Adrenal gland (tissue), 12 donors: ENCODE results near the gene PRELP. TPM values are rescaled to one million over a fixed set of nuclear protein-coding genes. Genes with fewer than 3 reads are reported as not detected.

Source experiments
- DNase-seq, 7 donors: peaks; one replicate each; pipeline ENCODE4 v3.0.0-alpha.2; 2019 to 2020
- H3K27ac ChIP-seq, 5 donors: fragments of 200-600 bp; sonication (generic) in 4 of 5; 1 replicate in 3 of 5; 2 replicates in 2 of 5; pipeline versions ENCODE4 v1.5.1 to v1.8.0; 2016 to 2020; ENCODE audit warnings: mild to moderate bottlenecking in 1 of 5
- H3K27me3 ChIP-seq: fragments of 200-600 bp; 2 replicates; pipeline ENCODE4 v1.8.0; 2021
- H3K36me3 ChIP-seq, 2 donors: fragments of 200-600 bp; replicated peaks in 1 of 2; 1 replicate in 1 of 2; 2 replicates in 1 of 2; pipeline versions ENCODE4 v1.5.1 to v1.8.0; 2018 to 2022
- H3K4me1 ChIP-seq, 2 donors: fragments of 200-600 bp; replicated peaks in 1 of 2; 1 replicate in 1 of 2; 2 replicates in 1 of 2; pipeline versions ENCODE4 v1.5.1 to v1.8.0; 2018 to 2021
- H3K4me3 ChIP-seq, 4 donors: fragments of 200-600 bp; sonication (generic) in 3 of 4; one replicate each; pipeline ENCODE4 v1.5.1; 2016 to 2018
- H3K9me3 ChIP-seq, 3 donors: fragments of 200-600 bp; sonication (generic) in 1 of 3; replicated peaks in 1 of 3; 1 replicate in 2 of 3; 2 replicates in 1 of 3; pipeline versions ENCODE4 v1.5.1 to v1.8.0; 2016 to 2021
- CTCF ChIP-seq, 6 experiments: fragments of 450-650 bp in 4 of 6; fragments of 200-600 bp in 2 of 6; sonication (generic) in 1 of 6; IDR thresholded peaks; 1 replicate in 5 of 6; 2 replicates in 1 of 6; pipeline versions ENCODE4 v1.5.1 to v1.8.0; 2016 to 2021; ENCODE audit warnings: antibody characterized with exemption in 6 of 6, mild to moderate bottlenecking in 2 of 6, moderate library complexity in 1 of 6
- POLR2A ChIP-seq, 2 donors: fragments of 450-650 bp; IDR thresholded peaks; one replicate each; pipeline ENCODE4 v1.6.1; 2017; ENCODE audit warnings: antibody characterized with exemption in 2 of 2, mild to moderate bottlenecking in 2 of 2, moderate library complexity in 1 of 2
- WGBS, 4 donors: extraction: QIAGEN DNeasy Blood & Tissue Kit in 2 of 4; methylation state at CpG; one replicate each; pipeline versions ENCODE4 v1.1.5 to v1.1.7; 2013 to 2017; 5-methylcytosine and 5-hydroxymethylcytosine counted together
- intact Hi-C, 2 donors: fragments of 100-400 bp; cut with DNase I; formaldehyde crosslinking; loops; one replicate each; pipeline versions ENCODE4 v1.14.1 to v1.15.0; 2022 to 2023
- polyA plus RNA-seq, 3 donors: library from polyadenylated mRNA; stranded (reverse); fragments of 200-250 nt in 2 of 3; fragments of 350-450 nt in 1 of 3; fragmentation: Illumina TruSeq in 1 of 3; extraction: RNeasy Lipid Tissue Mini Kit (QIAGEN cat#74804) in 1 of 3; gene quantifications; one replicate each; pipeline ENCODE4 v1.2.3, GENCODE V29; 2013 to 2014
- total RNA-seq, 9 donors: library from RNA; depleted of rRNA in 4 of 9; stranded (reverse); fragments of >200 nt in 4 of 9; fragments of 120-200 nt in 1 of 9; fragmentation: NEBNext Ultra II Directional in 1 of 9; extraction: Animal tissue kit (Norgen Biotek cat#: 25700) in 1 of 9; gene quantifications; one replicate each; pipeline versions ENCODE4 v1.1.0 to v1.2.4, GENCODE V29; 2013 to 2023
- donor health status: healthy with polysubstance abuse.
- donor health status: Bipolar disorder and iron deficiency.
- donor health status: DM: yes; HTN: yes; CAD: no.
- donor health status: DM: no; HTN: no; CAD: no.
- donor health status: DM: no; HTN: no; CAD: no.
- donor health status: DM: yes; HTN: yes; CAD: no.

The PRELP gene
- total and polyA plus RNA-seq, 12 donors = 0.61 to 29.4 (median 13.6) TPM

GRCh38 chr1:203538726-203539125 lies 63.1 kb downstream of the PRELP start:
- Histone ChIP-seq H3K27ac (no peak overlapping the region), H3K27me3 (no peaks in the 10 kb centered on the region), H3K9me3 (no peaks in the 10 kb centered on the region), H3K4me3 (no peak overlapping the region), H3K4me1 (no peaks in the 10 kb centered on the region), H3K36me3 (no peaks in the 10 kb centered on the region)
- intact Hi-C loops = no loop called here
- whole genome bisulfite sequencing, 4 donors = 28 to 70% (median 52%) methylated on average over 1 of the region's 1 CpG
- TF ChIP-seq POLR2A (IDR thresholded peaks at IDR 0.05) = no peak
- no peak for TF ChIP-seq CTCF (IDR thresholded peaks at IDR 0.05)
- no peak for DNase-seq

DNA sequence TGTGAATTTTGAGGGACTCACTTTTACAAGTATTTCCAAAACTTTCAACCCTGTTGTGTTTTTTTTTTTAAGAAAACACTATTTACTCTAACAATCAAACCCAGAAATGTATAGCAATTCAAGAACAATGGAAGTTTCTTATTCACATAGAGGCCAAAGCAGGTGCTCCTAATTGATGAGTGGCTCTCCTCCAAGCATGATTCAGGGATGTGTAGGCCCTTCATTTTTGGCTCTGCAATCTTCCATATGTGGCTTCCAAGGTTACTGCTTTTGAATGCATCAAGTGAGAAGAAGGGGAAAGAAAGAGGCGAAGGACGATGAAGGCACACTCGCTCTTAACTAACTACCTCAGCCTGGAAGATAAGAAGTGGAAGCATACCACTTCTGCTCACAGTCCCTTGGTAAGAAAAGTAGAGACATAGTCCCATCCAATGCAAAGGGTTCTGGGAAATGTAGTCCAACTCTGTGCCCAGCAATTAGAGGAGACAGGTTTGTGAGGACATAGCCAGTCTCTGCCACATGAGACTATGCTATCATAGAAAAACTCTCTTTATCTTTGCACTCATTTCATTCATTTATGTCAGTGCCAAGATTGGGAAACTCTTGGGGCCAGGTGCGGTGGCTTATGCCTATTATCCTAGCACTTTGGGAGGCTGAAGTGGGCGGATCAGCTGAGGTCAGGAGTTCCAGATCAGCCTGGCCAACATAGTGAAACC lies 64.4 kb downstream of the PRELP start:
- Histone ChIP-seq H3K27ac (no peak overlapping the region), H3K36me3 (no peaks in the 10 kb centered on the region), H3K4me3 (no peak overlapping the region), H3K9me3 (no peaks in the 10 kb centered on the region), H3K27me3 (no peaks in the 10 kb centered on the region), H3K4me1 (no peaks in the 10 kb centered on the region)
- DNase-seq = peak in 2 of 7 donors; percentile 4 to 13
- intact Hi-C loops = no loop called here
- no peak for TF ChIP-seq CTCF (IDR thresholded peaks at IDR 0.05)
- no peak for TF ChIP-seq POLR2A (IDR thresholded peaks at IDR 0.05)
- WGBS, 4 donors = 84 to 98% (median 93%) methylated on average over 5 of the region's 5 CpGs

Other genes with a start within 250 kb of the PRELP start
- 1 to 10 TPM in 2 of 9 donors, under 1 TPM in 6, not detected in 1; 0.14 to 2.9 (median 0.55) TPM for gene CHIT1, start 246.1 kb upstream of the PRELP start, total RNA-seq
- 1 to 10 TPM in 2 of 3 donors, under 1 TPM in 1; 0.13 to 6.5 (median 1.1) TPM for gene CHIT1, start 246.1 kb upstream of the PRELP start, polyA plus RNA-seq
- gene BTG2, start 170.3 kb upstream of the PRELP start, total RNA-seq = 100 to 1,000 TPM in 2 of 9 donors, 10 to 100 TPM in 7; 11.4 to 175 (median 65.2) TPM
- gene BTG2, start 170.3 kb upstream of the PRELP start, polyA plus RNA-seq = 10 to 100 TPM; 16.6 to 58.8 (median 24.0) TPM
- gene FMOD, start 124.7 kb upstream of the PRELP start, total RNA-seq = 100 to 1,000 TPM in 1 of 9 donors, 10 to 100 TPM in 7, 1 to 10 TPM in 1; 6.6 to 231 (median 20.1) TPM
- gene FMOD, start 124.7 kb upstream of the PRELP start, polyA plus RNA-seq = 10 to 100 TPM; 12.1 to 19.2 (median 17.2) TPM
- gene OPTC, start 18.3 kb downstream of the PRELP start, total RNA-seq = not detected
- gene OPTC, start 18.3 kb downstream of the PRELP start, polyA plus RNA-seq = under 1 TPM in 1 of 3 donors, not detected in 2; 0.07 TPM
- gene ATP2B4, start 151.0 kb downstream of the PRELP start, total RNA-seq = 100 to 1,000 TPM in 4 of 9 donors, 10 to 100 TPM in 5; 69.4 to 120 (median 92.5) TPM
- 100 to 1,000 TPM in 1 of 3 donors, 10 to 100 TPM in 2; 38.5 to 161 (median 42.8) TPM for gene ATP2B4, start 151.0 kb downstream of the PRELP start, polyA plus RNA-seq